A549 treated with Mapracorat at 1 μM for 4 hours (cell line): Measurements from ENCODE around the gene SRP54. TPM values are rescaled to one million over a fixed set of nuclear protein-coding genes. Genes with fewer than 3 reads are reported as not detected.

Experiments
- total RNA-seq: library from RNA; stranded (reverse); fragments of 200-300 nt; extraction: Qiagen RNA extraction; gene quantifications from 5 replicates; pipeline ENCODE4 v1.2.3, GENCODE V29; 2022

SRP54 gene
- 55.7 to 68.2 TPM (median 56.3 TPM) in 5 replicates for total RNA-seq

GRCh38 chr14:34982421-34983147 lies at the start of gene SRP54:
Gene SRP54, plus strand, starts transcription at chr14:34982992. Its CDS starts 13,718 bp downstream, at chr14:34996710.

GRCh38 chr14:35046048-35046750 lies 63.4 kb downstream of the SRP54 start, which contains the start of gene FAM177A1:
Gene FAM177A1, plus strand, starts transcription at chr14:35046272. Its CDS starts 192 bp downstream, at chr14:35046464.

Other genes starting within 250 kb of the SRP54 start
- gene BAZ1A, start 107.6 kb upstream of the SRP54 start, total RNA-seq: 23.8 to 31.5 TPM (median 27.6 TPM) in 5 replicates
- 102 to 118 TPM (median 110 TPM) in 5 replicates for gene FAM177A1, start 63.3 kb downstream of the SRP54 start, total RNA-seq
- gene PPP2R3C, start 139.0 kb downstream of the SRP54 start, total RNA-seq: 25.2 to 30.0 TPM (median 29.1 TPM) in 5 replicates
- 32.2 to 39.1 TPM (median 38.0 TPM) in 5 replicates for gene PRORP, start 139.6 kb downstream of the SRP54 start, total RNA-seq